Bronchial epithelial cell (primary cell): ENCODE results near the gene HINT3. TPM values are rescaled to one million over a fixed set of nuclear protein-coding genes. Genes with fewer than 3 reads are reported as not detected.
A peak's percentile ranks its signal among the peaks of the same experiment; 100 is the strongest.

Source experiments
- DNase-seq: peaks from one replicate; pipeline ENCODE4 v3.0.0-alpha.2; 2010; ENCODE audit warnings: low read depth
- FAIRE-seq: peaks from 2 replicates; lab custom pipeline; 2011; peaks lifted over from hg19 to GRCh38; lab: Jason Lieb, UNC
- H3K27me3 ChIP-seq: 2 replicates; pipeline ENCODE4 v1.5.1; 2011; ENCODE audit warnings: low read length; ENCODE audit not compliant: control insufficient read depth, insufficient read depth
- H3K36me3 ChIP-seq: 2 replicates; pipeline ENCODE4 v1.5.1; 2011; ENCODE audit warnings: low read length; ENCODE audit not compliant: control insufficient read depth, insufficient read depth
- H3K4me3 ChIP-seq: 2 replicates; pipeline ENCODE4 v1.5.1; 2011; ENCODE audit warnings: mild to moderate bottlenecking, low read depth, low read length, control low read depth
- CTCF ChIP-seq: IDR thresholded peaks from 2 replicates; pipeline ENCODE4 v1.5.1; 2011; ENCODE audit warnings: mild to moderate bottlenecking, moderate library complexity, low read length, control low read depth, inconsistent platforms; ENCODE audit not compliant: insufficient read depth, severe bottlenecking
- total RNA-seq: library from RNA; depleted of rRNA; stranded (reverse); fragments of >200 nt; gene quantifications from 2 replicates; pipeline ENCODE4 v1.2.1, GENCODE V29; 2014

Gene HINT3
- total RNA-seq, 1 donor from 2014 or later, result 25.3 TPM

- Histone ChIP-seq H3K4me3 (peak overlapping the region; percentile 58), H3K36me3 (peaks cover 15% of the 10 kb centered on the region), H3K27me3 (no peaks in the 10 kb centered on the region)
- FAIRE-seq (peak; percentile 47), DNase-seq (peak; percentile 96)
- no peak for TF ChIP-seq CTCF
Measured at GRCh38 chr6:125918681-125919566, 37.6 kb upstream of the HINT3 start.

GRCh38 chr6:125919618-125920017, 37.0 kb upstream of the HINT3 start:
- no peaks in the 10 kb centered on the region for H3K27me3 ChIP-seq
- peaks cover 16% of the 10 kb centered on the region for H3K36me3 ChIP-seq
- H3K4me3 ChIP-seq, result peak overlapping the region; percentile 58
- DNase-seq (peak; percentile 25), FAIRE-seq (no peak)
- no peak for TF ChIP-seq CTCF

GRCh38 chr6:125922322-125922860, 34.2 kb upstream of the HINT3 start:
- TF ChIP-seq CTCF, result no peak
- H3K36me3 ChIP-seq, result peaks cover 21% of the 10 kb centered on the region
- DNase-seq, result no peak
- H3K27me3 ChIP-seq, result no peaks in the 10 kb centered on the region
- H3K4me3 ChIP-seq, result no peak overlapping the region
- FAIRE-seq, result no peak

GRCh38 chr6:125923366-125923877, 33.1 kb upstream of the HINT3 start:
- no peak for DNase-seq
- no peak for FAIRE-seq
- H3K27me3 ChIP-seq, result no peaks in the 10 kb centered on the region
- no peak overlapping the region for H3K4me3 ChIP-seq
- H3K36me3 ChIP-seq, result peaks cover 25% of the 10 kb centered on the region
- TF ChIP-seq CTCF, result no peak

- peak; percentile 18 for FAIRE-seq
- no peak overlapping the region for H3K4me3 ChIP-seq
- H3K36me3 ChIP-seq, result peaks cover 28% of the 10 kb centered on the region
Measured at GRCh38 chr6:125924169-125924568, 32.4 kb upstream of the HINT3 start.

More at GRCh38 chr6:125924169-125924568, 32.4 kb upstream of the HINT3 start:
- H3K27me3 ChIP-seq, result no peaks in the 10 kb centered on the region
- DNase-seq, result peak; percentile 93
- no peak for TF ChIP-seq CTCF
